Omental fat pad (tissue), 4 donors: Measurements from ENCODE around the gene FUOM. TPM values are rescaled to one million over a fixed set of nuclear protein-coding genes. Genes with fewer than 3 reads are reported as not detected.
A peak's percentile ranks its signal among the peaks of the same experiment; 100 is the strongest.

Experiments used
- ATAC-seq: fragments of 150-250 bp; one replicate; pipeline ENCODE4 v1.9.1; 2016; ENCODE audit warnings: mild to moderate bottlenecking, moderate library complexity; ENCODE audit not compliant: low FRiP score
- DNase-seq: peaks from one replicate; pipeline ENCODE4 v3.0.0-alpha.2; 2019; ENCODE audit warnings: low spot score
- CTCF ChIP-seq, 3 donors: fragments of 450-650 bp; IDR thresholded peaks; one replicate each; pipeline ENCODE4 v1.5.1; 2016 to 2017; ENCODE audit warnings: antibody characterized with exemption in 3 of 3, mild to moderate bottlenecking in 3 of 3, moderate library complexity in 2 of 3
- total RNA-seq, 4 donors: library from RNA; depleted of rRNA; stranded (reverse); fragments of >200 nt; gene quantifications; one replicate each; pipeline ENCODE4 v1.1.0, GENCODE V29; 2016

The FUOM gene
- total RNA-seq, 4 donors from 2014 or later = 20.6 to 34.3 (median 24.1) TPM

DNA sequence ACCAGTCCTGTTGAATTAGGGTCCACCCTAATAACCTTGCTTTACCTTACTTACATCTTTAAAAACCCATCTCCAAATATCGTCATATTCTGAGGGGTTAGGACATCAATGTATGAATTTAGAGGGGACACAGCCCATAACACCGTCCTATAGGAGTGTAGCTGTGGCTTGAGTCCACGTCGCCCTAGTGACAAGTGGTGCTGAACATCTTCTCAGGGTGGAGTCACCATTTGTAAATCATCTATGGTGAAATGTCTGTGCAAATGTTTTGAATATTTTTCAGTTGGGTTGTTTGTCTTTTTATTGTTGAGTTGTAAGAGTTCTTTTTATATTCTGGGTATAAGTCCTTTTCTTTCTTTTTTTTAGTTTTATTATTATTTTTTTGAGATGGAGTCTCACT, 15.8 kb downstream of the FUOM start:
- ATAC-seq (no peak), DNase-seq (no peak)
- TF ChIP-seq CTCF (IDR thresholded peaks at IDR 0.05) = no peak

DNA sequence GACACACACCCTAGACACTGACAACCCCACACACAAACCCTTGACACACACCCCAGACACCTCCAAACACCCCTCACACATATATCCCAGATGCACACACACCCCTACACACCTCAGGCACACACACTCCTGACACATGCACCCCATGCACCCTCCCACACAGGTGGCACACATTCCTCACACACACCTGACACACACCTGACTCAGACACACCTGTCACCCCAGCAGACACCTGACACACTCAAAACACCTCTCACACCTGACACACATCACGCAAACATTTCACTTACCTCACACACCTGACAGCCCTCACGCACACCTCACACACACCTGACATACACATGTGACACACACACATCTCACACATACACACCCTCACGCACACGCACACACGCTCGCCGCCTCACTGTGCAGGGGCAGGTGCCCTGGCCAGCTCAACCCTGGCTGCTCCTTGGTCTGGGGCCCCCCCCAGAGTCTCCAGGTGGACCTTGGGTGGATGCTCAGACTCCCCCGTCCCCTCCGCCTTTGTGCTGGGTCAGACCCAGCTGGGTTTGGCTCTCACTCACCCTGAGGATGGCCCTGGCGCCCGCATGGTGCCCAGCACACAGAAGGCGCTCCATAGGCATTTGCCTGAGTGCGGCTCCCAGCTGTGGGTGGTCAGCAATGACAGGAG, 18.0 kb downstream of the FUOM start:
- no peak for TF ChIP-seq CTCF (IDR thresholded peaks at IDR 0.05)
- no peak for DNase-seq
- no peak for ATAC-seq

DNA sequence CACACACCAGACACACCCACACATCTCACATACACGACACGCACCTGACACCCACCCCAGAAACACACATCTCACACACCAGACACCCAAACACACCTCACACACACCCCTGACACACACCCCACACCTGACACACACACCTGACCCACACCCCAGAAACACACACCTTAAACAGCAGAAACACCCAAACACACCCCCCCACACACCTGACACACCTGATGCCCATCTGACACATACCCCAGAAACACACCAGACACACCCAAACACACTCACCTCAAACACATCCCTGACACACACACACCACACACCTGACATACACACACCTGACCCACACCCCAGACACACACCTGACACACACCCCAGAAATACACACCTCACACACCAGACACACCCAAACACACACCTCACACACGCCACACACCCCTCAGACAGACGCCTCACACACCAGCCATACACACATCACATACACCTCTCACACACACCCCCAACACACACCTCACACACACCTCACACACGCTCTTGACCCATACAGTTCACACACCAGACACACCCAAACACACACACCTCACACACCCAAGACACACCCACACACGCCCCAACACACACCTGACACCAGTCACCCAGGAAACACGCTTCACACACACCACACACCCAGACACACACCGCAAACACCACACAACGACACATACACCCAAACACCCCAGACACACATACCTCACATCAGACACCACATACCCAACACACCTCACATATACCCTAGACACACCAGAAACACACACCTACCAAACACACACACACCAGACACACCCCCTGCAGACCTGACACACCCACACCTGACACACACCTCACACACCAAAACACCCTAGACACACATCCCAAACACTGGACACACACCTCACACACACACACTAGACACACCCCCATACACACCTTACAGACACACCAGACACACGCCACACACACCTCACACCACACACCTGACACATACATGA, 19.4 kb downstream of the FUOM start:
- ATAC-seq (no peak), DNase-seq (no peak)
- TF ChIP-seq CTCF (IDR thresholded peaks at IDR 0.05) = no peak

- ATAC-seq (no peak), DNase-seq (no peak)
- no peak for TF ChIP-seq CTCF (IDR thresholded peaks at IDR 0.05)
Measured at GRCh38 chr10:133337370-133337725, 20.5 kb downstream of the FUOM start.

GRCh38 chr10:133336577-133337369, 21.0 kb downstream of the FUOM start, which contains the start of gene CALY:
CALY (minus strand) TSS chr10:133336896; CDS start chr10:133328989, 7,907 bp downstream.
- DNase-seq = no peak
- no peak for TF ChIP-seq CTCF (IDR thresholded peaks at IDR 0.05)
- ATAC-seq = peak; percentile 5

DNA sequence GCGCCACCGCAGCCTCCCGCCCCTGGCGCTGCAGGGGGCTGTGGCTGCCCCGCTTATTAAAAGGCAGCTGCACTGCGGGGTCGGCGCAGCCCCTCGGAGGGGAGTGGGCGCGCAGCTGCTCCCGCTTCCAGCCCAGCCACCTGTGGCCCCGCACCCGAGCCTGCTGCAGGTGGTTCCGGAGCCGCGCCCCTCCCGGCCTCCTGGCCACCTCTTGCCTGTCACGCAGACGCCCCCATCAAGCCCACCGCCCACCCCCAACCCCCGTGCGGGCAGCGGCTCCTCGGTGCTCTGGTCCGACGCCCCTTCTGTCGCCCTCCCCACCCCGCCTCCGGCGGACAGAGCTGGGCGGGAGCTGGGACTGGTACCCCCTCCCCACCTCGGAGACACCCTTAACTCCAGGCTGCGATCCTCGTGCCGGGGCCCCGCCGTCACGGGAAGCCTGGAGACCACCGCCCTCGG, 21.7 kb downstream of the FUOM start:
- no peak for ATAC-seq
- DNase-seq = no peak
- TF ChIP-seq CTCF (IDR thresholded peaks at IDR 0.05) = no peak
